ENCODE data around the gene LYPD3. TPM values are rescaled to one million over a fixed set of nuclear protein-coding genes. Genes with fewer than 3 reads are reported as not detected.

The LYPD3 gene
- total RNA-seq, 2 donors from 2014 or later, result 0.42 to 0.59 TPM

- Histone ChIP-seq H3K9me3 (no peaks in the 10 kb centered on the region), H3K4me1 (peaks cover 4% of the 10 kb centered on the region), H3K36me3 (no peaks in the 10 kb centered on the region), H3K9ac (ENCODE audit: low read depth in 2 of 2, low read length in 2 of 2) (peak overlapping the region in 1 of 2 donors; percentile 61), H3K27ac (peak overlapping the region; percentile 32), H3K4me3 (no peak overlapping the region), H3K27me3 (no peaks in the 10 kb centered on the region)
- no peak for TF ChIP-seq CTCF (IDR thresholded peaks at IDR 0.05)
- no peak for DNase-seq
- intact Hi-C loops (cut with DNase I), result no loop called here
Measured at GRCh38 chr19:43474487-43474886, 9.1 kb upstream of the LYPD3 start.

DNA sequence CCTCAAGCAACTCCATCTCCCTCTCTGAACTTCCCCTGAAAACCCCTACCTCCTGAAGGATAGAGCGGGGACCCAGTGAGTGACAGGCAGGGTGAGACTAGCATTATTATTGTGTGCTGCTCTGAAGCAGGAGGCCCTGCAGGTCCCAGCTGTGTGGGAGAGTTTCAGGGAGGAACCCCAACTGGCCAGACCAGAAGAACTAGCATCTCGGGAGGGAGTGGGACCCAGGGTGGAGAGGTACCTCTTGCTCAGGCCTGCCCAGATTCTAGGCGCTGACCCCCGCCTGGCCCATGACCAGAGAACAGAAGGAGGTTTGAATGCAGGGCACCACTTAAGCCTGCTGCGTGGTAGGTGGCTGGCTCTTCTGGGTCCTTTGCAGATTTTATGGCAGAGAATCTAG, 5.7 kb upstream of the LYPD3 start:
- Histone ChIP-seq H3K27me3 (no peaks in the 10 kb centered on the region), H3K27ac (no peak overlapping the region), H3K9me3 (no peaks in the 10 kb centered on the region), H3K9ac (ENCODE audit: low read depth in 2 of 2, low read length in 2 of 2) (peak overlapping the region in 1 of 2 donors; percentile 19), H3K36me3 (no peaks in the 10 kb centered on the region), H3K4me3 (no peak overlapping the region), H3K4me1 (peaks cover 4% of the 10 kb centered on the region)
- no peak for TF ChIP-seq CTCF (IDR thresholded peaks at IDR 0.05)
- intact Hi-C loops (cut with DNase I), result no loop called here
- no peak for DNase-seq

DNA sequence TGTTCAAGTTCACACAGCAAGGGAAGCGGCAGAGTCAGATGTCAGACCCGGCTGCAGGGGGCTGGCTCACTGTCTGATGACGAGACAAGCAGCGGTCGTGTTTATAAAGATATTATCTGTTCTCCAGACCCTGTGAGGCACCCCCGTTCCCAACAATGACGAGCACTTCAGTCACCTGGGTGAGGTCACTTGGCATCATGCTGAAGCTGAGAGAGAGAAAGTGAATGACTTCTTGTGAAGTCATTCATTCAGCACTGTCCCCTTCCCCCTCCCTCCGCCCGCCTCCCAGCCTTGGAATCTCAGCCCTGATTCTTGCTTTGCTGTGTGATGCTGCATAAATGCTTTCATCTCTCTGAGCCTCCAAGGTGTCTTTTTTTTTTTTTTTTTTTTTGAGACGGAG, 4.9 kb upstream of the LYPD3 start:
- Histone ChIP-seq H3K4me1 (no peaks in the 10 kb centered on the region), H3K36me3 (no peaks in the 10 kb centered on the region), H3K4me3 (no peak overlapping the region), H3K9me3 (no peaks in the 10 kb centered on the region), H3K27ac (no peak overlapping the region), H3K27me3 (no peaks in the 10 kb centered on the region), H3K9ac (ENCODE audit: low read depth in 2 of 2, low read length in 2 of 2) (no peak overlapping the region)
- no peak for DNase-seq
- intact Hi-C loops (cut with DNase I), result no loop called here
- TF ChIP-seq CTCF (IDR thresholded peaks at IDR 0.05), result no peak

GRCh38 chr19:43469160-43469480, 3.7 kb upstream of the LYPD3 start:
- Histone ChIP-seq H3K9ac (ENCODE audit: low read depth in 2 of 2, low read length in 2 of 2) (no peak overlapping the region), H3K9me3 (no peaks in the 10 kb centered on the region), H3K4me3 (no peak overlapping the region), H3K27ac (no peak overlapping the region), H3K36me3 (no peaks in the 10 kb centered on the region), H3K27me3 (no peaks in the 10 kb centered on the region), H3K4me1 (peaks cover 4% of the 10 kb centered on the region)
- no peak for TF ChIP-seq CTCF (IDR thresholded peaks at IDR 0.05)
- no peak for DNase-seq
- intact Hi-C loops (cut with DNase I), result no loop called here

DNA sequence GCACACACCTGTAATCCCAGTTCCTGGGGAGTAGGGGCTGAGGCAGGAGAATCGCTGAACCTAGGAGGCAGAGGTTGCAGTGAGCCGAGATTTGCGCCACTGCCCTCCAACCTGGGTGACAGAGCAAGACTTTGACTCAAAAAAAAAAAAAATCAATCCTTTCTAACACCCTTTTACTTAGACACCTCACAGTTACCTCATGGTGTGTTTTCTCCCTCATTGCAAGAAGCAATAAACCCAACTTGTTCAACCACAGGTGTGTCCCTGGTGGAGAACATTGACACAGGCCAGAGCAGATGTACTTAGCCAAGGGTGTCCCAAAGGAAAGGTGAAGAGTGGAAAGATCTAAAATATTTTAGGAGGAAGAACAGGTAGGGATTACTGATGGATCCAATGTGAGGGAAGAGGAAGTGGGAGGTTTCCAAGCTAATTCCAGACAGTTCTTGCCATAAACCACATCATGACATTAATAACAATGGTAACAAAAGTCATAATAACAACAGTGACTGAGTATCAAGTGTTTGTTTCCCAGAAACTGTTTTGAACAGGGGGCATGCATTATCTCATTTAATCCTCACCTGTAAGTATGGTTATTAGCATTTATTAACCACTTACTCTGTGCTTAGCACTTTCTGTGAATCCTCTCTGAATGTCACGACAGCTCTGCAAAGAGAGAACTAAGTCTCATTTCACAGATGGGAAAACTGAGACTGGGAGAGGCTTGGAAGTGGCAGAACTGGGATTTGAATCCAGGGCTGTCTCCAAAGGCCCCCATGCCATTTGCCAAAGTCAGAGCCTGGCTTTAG, 3.1 kb upstream of the LYPD3 start:
- no peaks in the 10 kb centered on the region for H3K27me3 ChIP-seq
- H3K4me1 ChIP-seq, result peaks cover 4% of the 10 kb centered on the region
- no peak overlapping the region for H3K9ac ChIP-seq (ENCODE audit: low read depth in 2 of 2, low read length in 2 of 2)
- H3K9me3 ChIP-seq, result no peaks in the 10 kb centered on the region
- H3K27ac ChIP-seq, result no peak overlapping the region
- DNase-seq, result no peak
- H3K4me3 ChIP-seq, result no peak overlapping the region
- intact Hi-C loops (cut with DNase I), result no loop called here
- no peaks in the 10 kb centered on the region for H3K36me3 ChIP-seq
- TF ChIP-seq CTCF (IDR thresholded peaks at IDR 0.05), result no peak
